Nasal cavity respiratory epithelium epithelial cell of viscerocranial mucosa (primary cell): ENCODE results near the gene SLC5A2. TPM values are rescaled to one million over a fixed set of nuclear protein-coding genes. Genes with fewer than 3 reads are reported as not detected.

Source experiments
- total RNA-seq: library from RNA; depleted of rRNA; stranded (reverse); fragments of >200 nt; gene quantifications from 2 replicates; pipeline ENCODE4 v1.2.3, GENCODE V29; 2014

The SLC5A2 gene
- not detected in 2 replicates for total RNA-seq

GRCh38 chr16:31483081-31483480 lies at the start of gene SLC5A2:
SLC5A2 (plus strand) TSS chr16:31483123; CDS start chr16:31483137, 14 bp downstream.

GRCh38 chr16:31458844-31459686 lies 23.9 kb upstream of the SLC5A2 start, which contains the start of gene ARMC5:
ARMC5 (plus strand) TSS chr16:31459501; CDS start chr16:31459525, 24 bp downstream.

GRCh38 chr16:31471875-31472708 lies 10.8 kb upstream of the SLC5A2 start, which contains the start of gene TGFB1I1:
TGFB1I1 (plus strand) TSS chr16:31472152; CDS start chr16:31472189, 37 bp downstream.

DNA sequence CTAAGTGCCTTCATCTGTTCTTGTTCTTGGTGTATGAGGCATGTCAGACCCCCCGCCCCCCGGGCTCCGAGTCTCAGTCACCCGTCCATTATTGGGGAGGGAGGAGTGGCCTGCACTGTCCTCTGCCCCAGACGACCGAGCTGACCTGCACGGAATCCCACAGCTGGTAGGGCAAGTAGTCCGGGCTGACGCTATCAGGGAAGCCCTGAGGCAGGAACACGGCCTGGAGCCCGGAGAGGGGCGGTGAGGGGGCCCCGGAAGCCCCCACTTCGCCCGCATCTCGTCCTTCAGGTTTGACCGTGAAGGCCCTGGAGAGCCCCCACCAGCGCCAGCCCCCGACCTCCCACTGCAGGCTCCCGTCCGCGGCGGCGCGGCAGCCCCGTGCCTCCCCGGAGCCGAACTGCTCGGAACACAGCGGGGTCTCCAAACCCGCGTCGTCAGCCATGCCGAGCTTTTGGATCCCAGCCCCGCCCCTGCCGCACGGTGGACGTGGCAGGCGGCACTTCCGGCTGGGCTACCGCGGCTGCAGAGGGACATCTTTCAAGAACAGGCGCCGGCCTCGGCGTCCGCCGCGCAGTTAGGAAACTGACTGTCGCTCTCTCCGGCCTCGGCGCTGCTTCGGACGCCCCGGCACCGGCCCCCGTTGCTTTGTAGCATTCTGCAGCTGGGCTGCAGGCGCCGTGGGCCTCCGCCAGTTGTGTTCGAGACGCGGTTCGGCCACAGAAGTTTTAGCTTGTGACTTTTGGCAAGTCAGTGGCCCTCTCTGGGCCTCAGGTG lies 25.2 kb downstream of the SLC5A2 start, which contains the start of gene RUSF1:
Gene RUSF1, minus strand, starts transcription at position 463 of the 777 bp plus-strand sequence. Its CDS starts 18 bp downstream, at position 445.

DNA sequence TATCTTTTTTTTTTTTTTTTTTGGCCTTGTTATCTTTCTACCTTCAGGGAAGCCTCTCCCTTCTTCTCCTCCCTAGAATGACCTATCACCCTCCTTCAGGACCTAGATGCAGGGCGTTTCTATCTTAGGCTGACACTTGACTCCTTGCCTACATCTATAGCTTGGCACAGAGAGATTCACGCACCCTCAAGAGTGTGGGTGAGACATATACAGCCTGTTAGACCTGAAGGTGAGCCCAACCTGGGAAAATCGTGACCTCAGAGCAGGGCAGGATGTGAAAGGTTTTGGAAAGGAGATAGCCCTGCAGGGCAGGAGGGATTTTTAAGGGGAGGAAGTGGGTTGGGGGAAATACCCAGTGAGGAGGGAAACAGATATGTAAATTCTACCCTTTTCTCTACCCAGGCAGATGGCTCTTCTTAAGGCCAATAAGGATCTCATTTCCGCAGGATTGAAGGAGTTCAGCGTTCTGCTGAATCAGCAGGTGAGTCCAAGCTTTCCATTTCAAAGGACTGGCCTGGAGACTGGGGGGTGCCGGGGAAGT lies 44.9 kb downstream of the SLC5A2 start, which contains the start of gene AHSP:
Gene AHSP, plus strand, starts transcription at position 167 of the 541 bp plus-strand sequence. Its CDS starts 240 bp downstream, at position 407.

Other genes starting within 250 kb of the SLC5A2 start
- gene ITGAM, start 223.1 kb upstream of the SLC5A2 start, total RNA-seq: 0.57 TPM in 1 of 2 replicates, not detected in the other
- gene ITGAX, start 127.9 kb upstream of the SLC5A2 start, total RNA-seq: under 0.01 TPM in 1 of 2 replicates, not detected in the other
- gene ITGAD, start 89.8 kb upstream of the SLC5A2 start, total RNA-seq: not detected in 2 replicates
- gene COX6A2, start 54.8 kb upstream of the SLC5A2 start, total RNA-seq: not detected in 2 replicates
- under 0.01 and 0.43 TPM in 2 replicates for gene ZNF843, start 40.3 kb upstream of the SLC5A2 start, total RNA-seq
- 7.2 and 14.9 TPM in 2 replicates for gene ARMC5, start 23.6 kb upstream of the SLC5A2 start, total RNA-seq
- gene TGFB1I1, start 11.0 kb upstream of the SLC5A2 start, total RNA-seq: 1.7 and 5.2 TPM in 2 replicates
- 35.5 and 56.0 TPM in 2 replicates for gene RUSF1, start 25.3 kb downstream of the SLC5A2 start, total RNA-seq
- gene AHSP, start 44.8 kb downstream of the SLC5A2 start, total RNA-seq: not detected in 2 replicates